ENCODE measurements around the gene TICRR.

TICRR gene

GRCh38 chr15:89656116-89656815 lies 81.0 kb downstream of the TICRR start:
- no peak overlapping the region for H3K4me3 ChIP-seq (ENCODE audit: low read depth, low read length)
- no peak for DNase-seq (ENCODE audit: low read depth)
- TF ChIP-seq, protein P1, sequence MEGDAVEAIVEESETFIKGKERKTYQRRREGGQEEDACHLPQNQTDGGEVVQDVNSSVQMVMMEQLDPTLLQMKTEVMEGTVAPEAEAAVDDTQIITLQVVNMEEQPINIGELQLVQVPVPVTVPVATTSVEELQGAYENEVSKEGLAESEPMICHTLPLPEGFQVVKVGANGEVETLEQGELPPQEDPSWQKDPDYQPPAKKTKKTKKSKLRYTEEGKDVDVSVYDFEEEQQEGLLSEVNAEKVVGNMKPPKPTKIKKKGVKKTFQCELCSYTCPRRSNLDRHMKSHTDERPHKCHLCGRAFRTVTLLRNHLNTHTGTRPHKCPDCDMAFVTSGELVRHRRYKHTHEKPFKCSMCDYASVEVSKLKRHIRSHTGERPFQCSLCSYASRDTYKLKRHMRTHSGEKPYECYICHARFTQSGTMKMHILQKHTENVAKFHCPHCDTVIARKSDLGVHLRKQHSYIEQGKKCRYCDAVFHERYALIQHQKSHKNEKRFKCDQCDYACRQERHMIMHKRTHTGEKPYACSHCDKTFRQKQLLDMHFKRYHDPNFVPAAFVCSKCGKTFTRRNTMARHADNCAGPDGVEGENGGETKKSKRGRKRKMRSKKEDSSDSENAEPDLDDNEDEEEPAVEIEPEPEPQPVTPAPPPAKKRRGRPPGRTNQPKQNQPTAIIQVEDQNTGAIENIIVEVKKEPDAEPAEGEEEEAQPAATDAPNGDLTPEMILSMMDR (IDR thresholded peaks at IDR 0.05; ENCODE audit: insufficient read depth, low read depth, low read length, missing control alignments): no peak

GRCh38 chr15:89657686-89658200 lies 82.5 kb downstream of the TICRR start:
- no peak for DNase-seq (ENCODE audit: low read depth)
- H3K4me3 ChIP-seq (ENCODE audit: low read depth, low read length): no peak overlapping the region
- TF ChIP-seq, protein P1 (IDR thresholded peaks at IDR 0.05; ENCODE audit: insufficient read depth, low read depth, low read length, missing control alignments): no peak

DNA sequence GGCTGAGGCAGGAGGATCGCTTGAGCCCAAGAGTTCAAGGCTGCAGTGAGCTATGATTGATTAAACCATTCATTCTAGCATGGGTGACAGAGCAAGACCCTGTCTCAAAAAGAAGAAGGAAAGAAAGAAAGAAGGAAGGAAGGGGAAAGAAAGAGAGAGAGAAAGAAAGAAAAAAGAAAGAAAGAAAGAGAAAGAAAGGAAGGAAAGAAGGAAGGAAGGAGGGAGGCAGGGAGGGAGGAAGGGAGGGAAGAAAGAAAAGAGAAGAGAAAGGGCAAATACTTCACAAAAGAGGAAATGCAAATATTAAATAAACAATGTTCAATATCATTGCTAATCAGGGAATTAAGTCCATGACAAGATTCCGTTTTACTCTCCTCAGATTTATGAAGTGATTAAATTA lies 84.0 kb downstream of the TICRR start:
- TF ChIP-seq, protein P1 (IDR thresholded peaks at IDR 0.05; ENCODE audit: insufficient read depth, low read depth, low read length, missing control alignments): no peak
- no peak for DNase-seq (ENCODE audit: low read depth)

DNA sequence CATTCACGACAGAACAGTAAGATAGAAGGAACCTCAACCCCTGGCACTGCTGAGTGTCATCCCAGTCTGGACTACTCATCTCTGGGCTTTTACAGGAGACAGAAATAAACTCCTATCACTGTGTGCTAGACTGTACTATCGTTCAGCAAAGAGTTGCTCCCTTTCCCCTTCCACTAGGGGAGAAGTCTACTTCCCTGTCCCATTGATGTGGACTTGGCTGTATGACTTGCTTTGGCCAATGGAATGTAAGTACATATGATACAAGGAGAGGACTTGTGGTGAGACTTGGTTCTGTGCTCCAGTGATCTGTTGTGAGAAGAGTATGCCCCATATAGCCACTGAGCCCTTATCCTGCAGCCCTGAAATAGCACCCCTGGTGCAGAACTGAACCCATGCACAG lies 85.3 kb downstream of the TICRR start:
- no peak for DNase-seq (ENCODE audit: low read depth)
- TF ChIP-seq, protein P1 (IDR thresholded peaks at IDR 0.05; ENCODE audit: insufficient read depth, low read depth, low read length, missing control alignments): no peak
- no peak overlapping the region for H3K4me3 ChIP-seq (ENCODE audit: low read depth, low read length)

More for the DNA sequence above, 84.0 kb downstream of the TICRR start:
- no peak overlapping the region for H3K4me3 ChIP-seq (ENCODE audit: low read depth, low read length)

DNA sequence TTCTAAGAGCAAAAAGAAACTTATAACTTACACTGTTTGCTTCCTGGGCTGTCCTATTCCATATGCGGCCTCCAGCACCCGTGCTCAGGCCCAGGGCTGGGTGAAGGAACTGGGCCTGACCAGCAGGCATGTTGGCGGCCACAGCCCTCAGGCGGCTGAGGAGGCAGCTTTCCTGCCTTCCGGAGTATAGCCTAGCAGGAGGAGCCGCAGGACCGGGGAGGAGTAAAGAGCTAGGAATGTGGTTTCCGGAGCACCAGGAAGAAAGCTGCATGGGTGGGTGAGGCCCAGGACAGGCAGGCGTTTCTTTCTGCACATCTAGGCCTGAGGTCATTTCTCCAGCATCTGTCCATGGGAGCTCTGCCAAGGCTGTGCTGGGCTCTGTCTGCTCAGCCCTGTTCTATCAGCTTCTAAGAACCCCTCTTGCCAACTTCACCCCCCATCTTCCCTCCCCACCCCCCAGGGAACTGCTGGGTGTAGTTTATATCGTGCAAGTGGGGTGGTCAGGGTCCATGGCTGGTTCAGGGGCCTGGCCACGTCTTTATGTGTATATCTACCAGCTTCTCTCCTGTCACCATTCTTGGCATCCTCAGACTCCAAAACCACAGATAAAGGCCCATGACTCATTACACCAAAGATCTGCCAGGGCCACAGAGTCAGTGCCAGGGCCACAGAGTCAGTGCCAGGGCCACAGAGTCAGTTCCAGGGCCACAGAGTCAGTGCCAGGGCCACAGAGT lies 87.8 kb downstream of the TICRR start:
- no peak for DNase-seq (ENCODE audit: low read depth)
- H3K4me3 ChIP-seq (ENCODE audit: low read depth, low read length): no peak overlapping the region
- TF ChIP-seq, protein P1 (IDR thresholded peaks at IDR 0.05; ENCODE audit: insufficient read depth, low read depth, low read length, missing control alignments): no peak

DNA sequence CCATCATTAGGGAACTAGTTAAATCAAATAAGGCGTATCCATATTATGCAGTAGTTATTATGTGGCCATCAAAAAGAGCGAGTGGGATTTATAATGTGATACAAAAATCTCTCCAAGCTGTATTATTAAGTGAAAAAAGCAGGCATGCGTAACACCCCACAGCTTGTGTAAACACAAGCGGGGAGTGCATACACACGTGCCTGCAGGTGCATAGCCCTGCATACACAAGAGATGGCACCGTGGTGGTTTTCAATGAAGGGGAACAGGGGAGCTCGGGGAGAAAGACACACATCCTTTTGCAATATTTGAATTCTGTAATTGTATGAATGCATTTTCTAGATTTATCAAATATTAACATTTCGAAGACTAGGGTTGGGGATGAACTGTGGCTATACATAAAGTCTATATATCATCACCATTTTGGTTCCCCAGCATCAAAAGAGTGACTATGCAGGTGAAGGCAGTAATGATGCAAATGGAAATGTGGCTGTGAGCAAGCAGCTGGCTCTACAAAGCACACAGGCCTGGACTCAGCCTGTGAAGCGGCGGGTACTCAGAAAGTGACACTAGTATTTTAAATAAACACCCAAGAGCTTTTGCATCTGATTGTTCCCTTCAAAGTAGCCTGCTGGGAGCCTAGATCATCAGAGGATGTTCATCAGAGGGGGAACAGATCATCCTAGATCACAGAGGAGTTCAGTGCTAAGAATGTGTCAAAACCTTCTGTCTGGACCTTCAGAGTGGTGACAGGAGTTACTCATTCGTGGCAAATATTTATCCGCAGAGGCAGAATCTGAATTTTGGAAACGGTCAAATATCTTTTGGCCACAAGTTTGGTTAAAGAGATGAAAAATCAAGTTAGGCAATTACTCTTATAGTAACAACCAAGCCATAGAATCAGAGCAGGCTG lies 89.4 kb downstream of the TICRR start:
- peak overlapping the region; percentile 43; the same call in 1 of the 2 replicates for H3K4me3 ChIP-seq (ENCODE audit: low read depth, low read length)
- no peak for DNase-seq (ENCODE audit: low read depth)
- TF ChIP-seq, protein P1 (IDR thresholded peaks at IDR 0.05; ENCODE audit: insufficient read depth, low read depth, low read length, missing control alignments): no peak
